K562 (cell line): ENCODE measurements around the gene PLSCR3. TPM values are rescaled to one million over a fixed set of nuclear protein-coding genes. Genes with fewer than 3 reads are reported as not detected.
A peak's percentile ranks its signal among the peaks of the same experiment; 100 is the strongest.

Source experiments
- ATF2 ChIP-seq: sonication (generic); formaldehyde crosslinking; IDR thresholded peaks from 2 replicates; pipeline ENCODE4 v1.8.1; 2022; ENCODE audit warnings: missing genetic modification reagents
- BMI1 ChIP-seq: fragments of 150-350 bp; IDR thresholded peaks from 2 replicates; pipeline ENCODE4 v1.6.1; 2014; ENCODE audit warnings: low read length
- CBX1 ChIP-seq: sonication (generic); IDR thresholded peaks from 2 replicates; pipeline ENCODE4 v1.6.1; 2016; ENCODE audit warnings: antibody characterized with exemption, low read depth, mild to moderate bottlenecking
- CTCF ChIP-seq, 3 experiments: IDR thresholded peaks in 2 of 3; conservative IDR thresholded peaks in 1 of 3; 2 replicates each; pipeline ENCODE4 v1.5.1; 2011 to 2012; ENCODE audit warnings: low read length in 3 of 3, mild to moderate bottlenecking in 3 of 3, control low read depth in 2 of 3, improper control_type of control experiment in 1 of 3, inconsistent platforms in 1 of 3, low read depth in 1 of 3, mixed read lengths in 1 of 3, moderate library complexity in 1 of 3; ENCODE audit not compliant: insufficient read depth in 2 of 3
- EP400 ChIP-seq: fragments of 450-650 bp; IDR thresholded peaks from 2 replicates; pipeline ENCODE4 v1.6.1; 2017; ENCODE audit warnings: antibody characterized with exemption, mild to moderate bottlenecking, moderate library complexity
- ETV5 ChIP-seq: sonication (generic); formaldehyde crosslinking; IDR thresholded peaks from 2 replicates; pipeline ENCODE4 v1.4.0; 2020; ENCODE audit warnings: low read depth, mild to moderate bottlenecking, missing genetic modification reagents
- HNRNPUL1 ChIP-seq: fragments of 200-400 bp; formaldehyde crosslinking; IDR thresholded peaks from 2 replicates; pipeline ENCODE4 v1.6.1; 2017; ENCODE audit warnings: low read length
- MCM3 ChIP-seq: fragments of 450-650 bp; IDR thresholded peaks from 2 replicates; pipeline ENCODE4 v1.6.1; 2016
- POLR2AphosphoS5 ChIP-seq: IDR thresholded peaks from 2 replicates; pipeline ENCODE4 v1.6.1; 2011; ENCODE audit warnings: mild to moderate bottlenecking, low read depth, low read length, moderate library complexity; ENCODE audit not compliant: control insufficient read depth, insufficient read depth
- POLR2G ChIP-seq: fragments of 200-400 bp; formaldehyde crosslinking; IDR thresholded peaks from 2 replicates; pipeline ENCODE4 v1.6.1; 2017; ENCODE audit warnings: low read depth, mild to moderate bottlenecking, antibody characterized with exemption, low read length, moderate library complexity
- RAD21 ChIP-seq, 2 experiments: fragments of 250-450 bp in 1 of 2; fragments of 450-650 bp in 1 of 2; sonication (Bioruptor Pico) in 1 of 2; formaldehyde crosslinking in 1 of 2; IDR thresholded peaks in 1 of 2; conservative IDR thresholded peaks in 1 of 2; 2 replicates each; pipeline versions ENCODE4 v1.4.0 to v1.8.0; 2020 to 2022; ENCODE audit warnings: mild to moderate bottlenecking in 2 of 2, moderate library complexity in 1 of 2
- RBM14 ChIP-seq: fragments of 200-400 bp; formaldehyde crosslinking; IDR thresholded peaks from 2 replicates; pipeline ENCODE4 v1.6.1; 2018; ENCODE audit warnings: low read depth, mild to moderate bottlenecking, low read length, moderate library complexity, borderline replicate concordance; ENCODE audit not compliant: insufficient read depth
- TAF9B ChIP-seq: fragments of 450-650 bp; IDR thresholded peaks from 2 replicates; pipeline ENCODE4 v1.6.1; 2018; ENCODE audit warnings: mild to moderate bottlenecking; ENCODE audit not compliant: partially characterized antibody
- ZC3H11A ChIP-seq: IDR thresholded peaks from 2 replicates; pipeline ENCODE4 v1.6.1; 2012; ENCODE audit warnings: low read depth, low read length, improper control_type of control experiment
- ZNF217 ChIP-seq: sonication (generic); formaldehyde crosslinking; IDR thresholded peaks from 2 replicates; pipeline ENCODE4 v1.8.0; 2022; ENCODE audit warnings: mild to moderate bottlenecking, missing genetic modification reagents
- ZNF778 ChIP-seq: fragments of 450-650 bp; formaldehyde crosslinking; IDR thresholded peaks from 2 replicates; pipeline ENCODE4 v1.4.0; 2020; ENCODE audit warnings: mild to moderate bottlenecking, moderate library complexity
- polyA plus RNA-seq, 8 experiments: library from polyadenylated mRNA; depleted of rRNA in 4 of 8; stranded (reverse) in 5 of 8; unstranded in 3 of 8; fragments of >200 nt; fragmentation: Nextera tagmentation in 2 of 8; fragmentation: Illumina TruSeq in 1 of 8; extraction: Ambion mirVana in 2 of 8; extraction: Trizol in 1 of 8; gene quantifications; 2 replicates each; pipeline versions ENCODE4 v1.2.1 to v1.2.3, GENCODE V29; 2011 to 2014; ENCODE audit warnings: inconsistent platforms in 1 of 8, missing spikeins in 1 of 8
- total RNA-seq, 7 experiments: library from RNA; depleted of rRNA in 6 of 7; stranded (reverse); fragments of >200 nt in 6 of 7; fragmentation: Illumina TruSeq in 2 of 7; extraction: Trizol in 2 of 7; gene quantifications; 2 replicates each; pipeline versions ENCODE4 v1.2.1 to v1.2.3, GENCODE V29; 2011 to 2021; ENCODE audit warnings: low replicate concordance in 1 of 7
- TF ChIP-seq, protein P1 (sequence below): sonication (generic); formaldehyde crosslinking; IDR thresholded peaks from 2 replicates; pipeline ENCODE4 v1.8.0; 2022; ENCODE audit warnings: missing genetic modification reagents, mild to moderate bottlenecking, moderate library complexity, borderline replicate concordance
- TF ChIP-seq, protein P2 (sequence below): fragments of 450-650 bp; formaldehyde crosslinking; IDR thresholded peaks from 2 replicates; pipeline ENCODE4 v1.4.0; 2022; ENCODE audit warnings: missing genetic modification characterization

Gene PLSCR3
- total and polyA plus RNA-seq, 9 of the 15 experiments (the other 6 are each of a cell fraction or from before 2014, with no cell fraction given), result 3.2 to 16.8 (median 4.5) TPM

- TF ChIP-seq ZC3H11A (no peak), ZNF778 (no peak), ATF2 (CRISPR knock-in tag) (no peak), POLR2AphosphoS5 (0 out of 2 replicates have a peak, but pooled peaks have one; percentile 26), ZNF217 (CRISPR knock-in tag) (no peak), EP400 (peak; percentile 76), CTCF (IDR thresholded peaks at IDR 0.05 in 2 of 3, conservative IDR thresholded peaks at IDR 0.05 in 1 of 3; ENCODE audit: insufficient read depth in 2 of 3, low read depth in 1 of 3, low read length in 3 of 3) (peak; percentile 25 to 53 (median 44); a peak in 4 of 6 replicates), TAF9B (no peak), RBM14 (no peak), MCM3 (no peak), RAD21 (CRISPR knock-in tag; conservative IDR thresholded peaks at IDR 0.05 in 1 of 2, IDR thresholded peaks at IDR 0.05 in 1 of 2) (0 out of 4 replicates have a peak, but pooled peaks of 1 of the 2 experiments have one; percentile 10), CBX1 (peak; percentile 47; the same call in 1 of the 2 replicates), POLR2G (peak; percentile 88), BMI1 (no peak), HNRNPUL1 (no peak), ETV5 (CRISPR knock-in tag) (no peak)
- TF ChIP-seq, protein P1, sequence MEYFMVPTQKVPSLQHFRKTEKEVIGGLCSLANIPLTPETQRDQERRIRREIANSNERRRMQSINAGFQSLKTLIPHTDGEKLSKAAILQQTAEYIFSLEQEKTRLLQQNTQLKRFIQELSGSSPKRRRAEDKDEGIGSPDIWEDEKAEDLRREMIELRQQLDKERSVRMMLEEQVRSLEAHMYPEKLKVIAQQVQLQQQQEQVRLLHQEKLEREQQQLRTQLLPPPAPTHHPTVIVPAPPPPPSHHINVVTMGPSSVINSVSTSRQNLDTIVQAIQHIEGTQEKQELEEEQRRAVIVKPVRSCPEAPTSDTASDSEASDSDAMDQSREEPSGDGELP (CRISPR knock-in tag), result peak; percentile 61; the same call in 1 of the 2 replicates
- TF ChIP-seq, protein P2, sequence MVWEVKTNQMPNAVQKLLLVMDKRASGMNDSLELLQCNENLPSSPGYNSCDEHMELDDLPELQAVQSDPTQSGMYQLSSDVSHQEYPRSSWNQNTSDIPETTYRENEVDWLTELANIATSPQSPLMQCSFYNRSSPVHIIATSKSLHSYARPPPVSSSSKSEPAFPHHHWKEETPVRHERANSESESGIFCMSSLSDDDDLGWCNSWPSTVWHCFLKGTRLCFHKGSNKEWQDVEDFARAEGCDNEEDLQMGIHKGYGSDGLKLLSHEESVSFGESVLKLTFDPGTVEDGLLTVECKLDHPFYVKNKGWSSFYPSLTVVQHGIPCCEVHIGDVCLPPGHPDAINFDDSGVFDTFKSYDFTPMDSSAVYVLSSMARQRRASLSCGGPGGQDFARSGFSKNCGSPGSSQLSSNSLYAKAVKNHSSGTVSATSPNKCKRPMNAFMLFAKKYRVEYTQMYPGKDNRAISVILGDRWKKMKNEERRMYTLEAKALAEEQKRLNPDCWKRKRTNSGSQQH (CRISPR knock-in tag), result no peak
Observed at GRCh38 chr17:7394452-7395191, at the start of gene PLSCR3 (continued).
